HG02885 (cell line): ENCODE results near the gene VEZF1.

Experiments
- ATAC-seq: cut with Tn5 transposase; IDR thresholded peaks from one replicate; pipeline ENCODE4 v1.9.1; 2021; ENCODE audit warnings: mild to moderate bottlenecking; ENCODE audit not compliant: unreplicated experiment, poor library complexity

Gene VEZF1, protein sequence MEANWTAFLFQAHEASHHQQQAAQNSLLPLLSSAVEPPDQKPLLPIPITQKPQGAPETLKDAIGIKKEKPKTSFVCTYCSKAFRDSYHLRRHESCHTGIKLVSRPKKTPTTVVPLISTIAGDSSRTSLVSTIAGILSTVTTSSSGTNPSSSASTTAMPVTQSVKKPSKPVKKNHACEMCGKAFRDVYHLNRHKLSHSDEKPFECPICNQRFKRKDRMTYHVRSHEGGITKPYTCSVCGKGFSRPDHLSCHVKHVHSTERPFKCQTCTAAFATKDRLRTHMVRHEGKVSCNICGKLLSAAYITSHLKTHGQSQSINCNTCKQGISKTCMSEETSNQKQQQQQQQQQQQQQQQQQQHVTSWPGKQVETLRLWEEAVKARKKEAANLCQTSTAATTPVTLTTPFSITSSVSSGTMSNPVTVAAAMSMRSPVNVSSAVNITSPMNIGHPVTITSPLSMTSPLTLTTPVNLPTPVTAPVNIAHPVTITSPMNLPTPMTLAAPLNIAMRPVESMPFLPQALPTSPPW

GRCh38 chr17:57987581-57988300 lies at the start of gene VEZF1:
Gene VEZF1, minus strand, starts transcription at chr17:57988254. Its CDS starts 143 bp downstream, at chr17:57988111.
- ATAC-seq, result peak; percentile 72

GRCh38 chr17:58032691-58033415 lies 44.8 kb upstream of the VEZF1 start:
- ATAC-seq, result no peak

DNA sequence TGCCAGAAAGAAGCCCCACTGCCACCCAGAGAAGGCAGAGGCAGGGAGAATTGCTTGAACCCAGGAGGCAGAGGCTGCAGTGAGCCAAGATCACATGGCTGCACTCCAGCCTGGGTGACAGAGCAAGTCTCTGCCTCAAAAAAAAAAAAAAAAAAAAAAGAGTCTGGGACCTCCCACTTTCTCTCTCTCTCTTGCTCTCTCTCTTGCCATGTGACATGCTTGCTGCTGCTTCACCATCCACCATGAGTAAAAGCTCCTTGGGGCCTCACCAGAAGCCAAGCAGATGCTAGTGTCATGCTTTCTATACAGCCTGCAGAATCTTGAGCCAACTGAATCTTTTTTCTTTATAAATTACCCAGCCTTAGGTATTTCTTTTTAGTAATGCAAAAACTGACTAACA lies 40.5 kb upstream of the VEZF1 start:
- no peak for ATAC-seq

DNA sequence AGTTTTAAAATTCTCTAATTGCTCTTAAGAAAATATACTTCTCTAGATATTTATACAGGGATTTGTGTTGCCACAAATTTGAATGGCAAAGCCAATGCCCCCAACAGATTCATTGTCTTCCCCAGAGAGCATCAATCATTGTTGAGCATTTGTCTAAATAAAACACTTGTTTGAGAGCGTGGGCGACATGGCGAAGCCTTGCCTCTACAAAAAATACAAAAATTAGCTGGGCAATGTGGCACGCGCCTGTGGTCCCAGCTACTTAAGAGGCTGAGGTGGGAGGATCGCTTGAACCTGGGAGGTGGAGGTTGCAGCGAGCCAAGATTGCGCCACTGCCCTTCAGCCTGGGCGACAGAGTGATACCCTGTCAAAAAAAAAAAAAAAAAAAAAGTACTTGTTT lies 32.3 kb upstream of the VEZF1 start:
- no peak for ATAC-seq

- ATAC-seq, result no peak
These were observed 31.5 kb upstream of the VEZF1 start for GRCh38 chr17:58019521-58019920.

GRCh38 chr17:58019039-58019438 lies 31.0 kb upstream of the VEZF1 start:
- ATAC-seq, result no peak

GRCh38 chr17:58010067-58010799 lies 22.2 kb upstream of the VEZF1 start:
- no peak for ATAC-seq

DNA sequence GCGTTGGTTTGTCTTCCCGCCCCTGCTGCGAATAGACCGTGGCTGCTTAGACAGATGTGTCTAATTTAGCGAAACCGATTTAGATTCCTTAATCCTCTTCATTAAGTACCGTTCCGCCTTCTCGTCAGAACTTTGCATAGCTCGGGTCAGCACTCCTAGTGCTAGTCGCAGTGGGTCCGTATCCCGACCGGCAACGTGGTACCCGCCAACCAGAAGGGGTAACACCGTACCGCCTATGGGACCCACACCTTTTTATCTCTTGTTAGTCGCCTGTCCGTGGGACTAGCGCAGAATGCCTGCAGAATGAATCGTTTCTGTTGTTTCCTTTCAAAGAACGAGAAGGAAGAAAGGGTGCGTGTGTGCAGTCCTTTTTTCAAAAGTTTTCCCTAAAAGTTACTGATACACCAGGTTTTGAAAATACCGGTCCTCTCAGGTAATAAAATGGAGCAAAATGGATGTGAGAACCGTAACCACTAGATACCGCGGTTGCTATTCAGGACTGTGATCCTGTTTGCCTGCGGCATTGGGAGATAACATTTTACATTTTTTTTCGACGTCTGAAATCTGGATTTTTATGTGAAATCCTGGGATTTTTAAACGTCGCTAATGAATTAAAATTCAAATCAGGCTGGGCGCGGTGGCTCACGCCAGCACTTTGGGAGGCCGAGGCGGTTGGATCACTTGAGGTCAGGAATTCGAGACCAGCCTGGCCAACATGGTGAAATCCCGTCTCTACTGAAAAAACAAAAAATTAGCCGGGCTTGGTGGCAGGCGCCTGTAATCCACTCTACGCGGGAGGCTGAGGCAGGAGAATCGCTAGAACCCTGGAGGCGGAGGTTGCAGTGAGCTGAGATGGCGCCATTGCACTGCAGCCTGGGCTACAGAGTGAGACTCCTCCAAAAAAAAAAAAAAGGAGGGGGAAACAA lies 20.0 kb upstream of the VEZF1 start:
- ATAC-seq, result peak; percentile 23

GRCh38 chr17:58006924-58007780 lies 19.1 kb upstream of the VEZF1 start, which contains the start of gene SRSF1:
Gene SRSF1, minus strand, starts transcription at chr17:58007246. Its CDS starts 109 bp downstream, at chr17:58007137.
- ATAC-seq, result peak; percentile 89

DNA sequence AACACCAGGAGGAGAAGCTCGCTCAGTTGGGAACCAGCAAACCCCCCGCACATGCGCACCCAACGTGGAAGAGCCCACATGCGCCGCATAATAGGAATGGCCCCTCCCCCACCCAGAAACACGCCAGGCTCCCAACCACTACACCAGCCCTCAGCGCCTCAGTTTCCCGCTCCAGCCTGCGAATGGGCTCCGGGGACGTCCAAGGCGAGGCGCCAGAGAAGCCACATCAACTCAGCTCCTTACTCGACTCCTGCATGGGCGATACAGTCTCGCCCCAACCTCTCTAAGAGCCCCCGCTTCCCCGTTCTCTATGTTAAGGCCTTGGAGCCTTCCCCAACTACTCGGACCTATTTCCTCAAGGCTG lies 18.5 kb upstream of the VEZF1 start:
- peak; percentile 17 for ATAC-seq

DNA sequence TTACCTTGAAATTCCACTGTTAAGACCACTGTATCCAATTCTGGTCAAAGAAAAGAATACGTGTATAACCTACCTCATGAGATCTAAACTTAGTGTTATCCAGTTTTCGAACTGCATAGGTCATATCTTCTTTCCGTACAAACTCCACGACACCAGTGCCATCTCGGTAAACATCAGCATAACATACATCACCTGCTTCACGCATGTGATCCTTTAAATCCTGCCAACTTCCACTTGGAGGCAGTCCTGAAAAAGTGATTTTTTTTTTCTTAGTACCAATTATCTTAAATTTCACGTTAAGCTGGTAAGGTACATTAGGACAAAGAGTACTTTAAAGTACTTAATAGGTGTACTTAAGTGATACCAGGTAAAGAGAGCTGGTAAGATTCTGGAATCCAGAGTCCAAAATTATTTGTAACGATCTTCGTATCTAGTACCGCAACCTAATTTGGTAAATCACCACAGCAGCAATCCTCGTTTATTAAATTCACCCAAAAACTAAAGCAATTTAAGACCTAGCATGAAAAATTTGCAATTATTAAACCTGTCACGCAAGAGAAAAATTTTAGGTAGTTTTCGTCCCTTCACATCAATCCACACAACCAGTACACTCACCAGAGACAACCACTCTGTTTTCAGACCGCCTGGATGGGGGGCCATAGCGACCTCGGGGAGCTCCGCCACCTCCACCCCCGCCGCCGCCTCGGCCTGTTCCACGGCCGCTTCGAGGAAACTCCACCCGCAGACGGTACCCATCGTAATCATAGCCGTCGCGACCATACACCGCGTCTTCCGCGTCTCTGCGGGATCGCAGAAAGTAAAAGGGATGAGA lies 17.9 kb upstream of the VEZF1 start:
- no peak for ATAC-seq

DNA sequence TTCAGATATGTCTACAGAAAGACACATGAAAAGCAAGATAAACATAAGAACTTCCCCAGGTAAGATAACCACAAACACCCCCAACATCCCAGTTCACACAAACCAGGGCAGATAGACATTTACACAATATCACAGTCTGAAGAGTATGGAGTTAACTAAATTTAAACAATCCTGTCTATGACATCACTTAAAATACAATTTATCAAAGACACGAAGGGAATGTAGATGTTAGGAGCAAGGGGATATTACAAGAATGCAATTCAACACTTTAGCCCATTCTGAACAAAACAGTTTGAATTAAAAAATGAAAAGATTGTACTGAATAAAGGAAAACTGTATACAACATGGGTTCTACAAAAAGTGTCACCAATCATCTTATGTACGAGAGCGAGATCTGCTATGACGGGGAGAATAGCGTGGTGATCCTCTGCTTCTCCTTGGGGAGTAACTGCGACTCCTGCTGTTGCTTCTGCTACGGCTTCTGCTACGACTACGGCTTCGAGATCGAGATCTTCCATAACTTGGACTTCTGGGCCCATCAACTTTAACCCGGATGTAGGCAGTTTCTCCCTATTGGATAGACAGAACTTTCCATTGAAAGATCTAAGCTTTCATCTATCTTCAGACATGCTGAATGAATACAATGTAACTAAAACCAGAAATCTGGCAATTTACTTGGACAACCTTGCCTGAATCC lies 17.1 kb upstream of the VEZF1 start:
- ATAC-seq, result no peak

DNA sequence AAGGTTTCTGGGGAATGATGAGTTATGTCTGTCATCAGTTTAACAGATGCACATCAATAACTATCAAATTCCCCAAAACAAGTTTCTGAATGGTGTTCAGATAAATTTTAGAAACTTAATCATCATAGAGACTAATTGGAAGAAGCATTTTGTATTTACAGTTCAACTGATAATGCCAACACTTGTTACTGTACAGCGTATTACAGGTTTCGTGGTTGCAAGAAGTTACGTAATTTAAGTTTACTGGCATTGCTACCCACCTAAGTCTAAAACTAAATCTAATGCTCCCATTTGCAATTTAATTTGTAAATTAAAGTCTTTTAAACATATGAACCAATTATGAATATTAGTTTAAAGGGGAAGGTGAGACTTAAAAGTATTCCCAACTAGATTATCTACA lies 16.0 kb upstream of the VEZF1 start:
- ATAC-seq, result no peak

DNA sequence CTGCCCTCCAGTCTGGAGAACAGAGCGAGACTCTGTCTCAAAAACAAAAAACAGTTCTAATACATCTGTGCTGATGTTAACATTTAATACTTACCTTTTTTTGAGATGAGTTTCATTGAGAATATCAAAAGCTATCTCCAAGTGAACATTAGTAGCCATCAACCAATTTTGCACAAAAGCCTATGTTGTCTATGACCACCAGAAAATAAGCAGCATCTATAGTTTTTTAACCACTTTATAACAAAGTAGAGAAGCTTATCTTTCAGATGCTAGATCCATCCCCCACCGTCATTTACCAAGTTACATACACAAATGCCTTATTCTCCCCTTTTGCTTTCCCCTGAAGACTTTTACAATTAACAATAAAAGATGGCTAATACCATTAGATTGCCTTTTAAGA lies 14.9 kb upstream of the VEZF1 start:
- ATAC-seq, result no peak

DNA sequence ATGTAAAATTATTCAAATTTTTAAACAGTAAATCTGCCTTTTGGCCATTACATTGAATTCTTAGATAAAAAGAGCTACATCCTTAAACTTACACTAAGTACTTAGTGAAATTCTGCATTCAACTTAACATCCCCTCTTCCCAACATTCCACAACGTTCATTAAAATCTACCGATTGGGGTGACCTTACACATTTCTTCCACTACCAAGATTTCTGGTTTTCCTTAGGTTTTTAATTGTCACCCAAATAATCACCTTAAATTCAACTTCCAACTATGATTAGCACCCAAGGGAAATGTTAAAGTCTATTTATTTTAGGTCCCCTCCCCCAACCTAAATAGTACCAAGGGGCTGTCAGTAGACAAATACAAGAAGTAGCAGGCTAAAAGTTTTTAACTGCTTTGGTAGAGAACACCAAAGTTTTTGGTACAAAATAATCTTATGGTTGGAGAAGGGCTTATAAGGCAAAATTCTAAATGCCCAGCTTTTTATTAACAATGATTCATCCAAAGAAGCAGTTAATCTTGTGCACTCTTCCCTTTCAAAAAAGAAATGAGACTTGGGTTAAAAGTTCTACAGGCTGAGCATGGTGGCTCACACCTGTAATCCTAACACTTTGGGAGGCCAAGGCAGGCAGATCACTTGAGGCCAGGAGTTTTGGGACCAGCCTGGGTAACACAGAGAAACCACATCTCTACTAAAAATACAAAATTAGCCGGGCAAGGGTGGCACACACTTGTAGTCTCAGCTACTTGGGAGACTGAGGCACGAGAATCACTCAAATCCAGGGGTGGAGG lies 14.3 kb upstream of the VEZF1 start:
- ATAC-seq, result no peak
